HepG2 (cell line): Measurements from ENCODE around the gene TMCO4.

Source experiments
- CHD4 ChIP-seq: fragments of 200-600 bp; sonication (generic); IDR thresholded peaks from 2 replicates; pipeline ENCODE4 v1.7.0; 2017; ENCODE audit warnings: mild to moderate bottlenecking, low read length, borderline replicate concordance
- CTCF ChIP-seq: sonication (generic); formaldehyde crosslinking; IDR thresholded peaks from 2 replicates; pipeline ENCODE4 v1.5.0; 2020; ENCODE audit warnings: mild to moderate bottlenecking, missing genetic modification reagents, moderate library complexity
- IRF1 ChIP-seq: sonication (generic); formaldehyde crosslinking; IDR thresholded peaks from 2 replicates; pipeline ENCODE4 v1.4.0; 2020; ENCODE audit warnings: low read depth, mild to moderate bottlenecking, missing genetic modification reagents
- MXI1 ChIP-seq: IDR thresholded peaks from 3 replicates; pipeline ENCODE4 v1.6.1; 2012; ENCODE audit warnings: low read depth, low read length, inconsistent platforms, borderline replicate concordance
- POGZ ChIP-seq: sonication (generic); formaldehyde crosslinking; IDR thresholded peaks from 2 replicates; pipeline ENCODE4 v1.4.0; 2020; ENCODE audit warnings: mild to moderate bottlenecking, missing genetic modification reagents
- POLR2AphosphoS2 ChIP-seq: IDR thresholded peaks from 2 replicates; pipeline ENCODE4 v1.6.1; 2011; ENCODE audit warnings: low read depth, low read length, improper control_type of control experiment
- TBP ChIP-seq: sonication (generic); formaldehyde crosslinking; IDR thresholded peaks from 2 replicates; pipeline ENCODE4 v1.5.0; 2020; ENCODE audit warnings: missing genetic modification reagents
- ZNF572 ChIP-seq: sonication (generic); formaldehyde crosslinking; IDR thresholded peaks from 2 replicates; pipeline ENCODE4 v1.5.1; 2020; ENCODE audit warnings: mild to moderate bottlenecking, missing genetic modification reagents

DNA sequence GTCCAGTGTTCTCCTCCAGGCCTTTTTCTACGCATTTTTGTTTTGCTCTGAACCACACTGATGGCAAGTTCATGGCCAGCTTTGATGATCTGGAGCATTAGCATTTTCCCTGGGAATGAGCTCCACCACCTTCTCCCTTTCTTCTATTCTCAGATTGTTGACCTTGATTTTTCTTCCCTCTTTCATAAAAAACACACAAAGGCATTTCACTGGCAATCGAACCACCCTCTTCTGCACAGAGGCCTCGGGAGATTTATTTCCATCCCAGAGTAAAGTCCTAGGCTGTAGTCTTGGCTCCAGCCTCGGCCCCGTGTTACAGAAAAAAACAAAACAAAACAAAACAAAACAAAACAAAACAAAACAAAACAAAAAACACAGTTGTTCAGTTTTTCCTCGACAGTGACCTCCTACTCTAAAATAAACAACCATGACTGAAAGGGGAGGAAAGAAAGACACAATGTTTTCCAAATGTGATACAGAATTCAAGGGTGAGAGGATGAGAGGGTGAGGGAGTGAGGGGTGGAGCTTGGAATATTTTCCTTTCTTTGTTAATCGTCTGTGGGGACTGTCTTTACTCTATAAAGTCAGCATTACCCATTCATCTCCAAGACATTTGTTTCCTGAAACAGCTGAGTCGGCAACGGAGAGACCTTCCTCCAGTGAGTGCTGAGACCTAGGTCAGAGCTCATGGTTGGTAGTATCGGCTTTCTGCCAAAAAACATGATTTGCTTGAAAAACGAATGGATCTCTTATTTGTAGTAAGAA lies 45.2 kb upstream of the TMCO4 start:
- TF ChIP-seq POGZ (CRISPR knock-in tag) (no peak), CHD4 (no peak), IRF1 (CRISPR knock-in tag) (no peak), CTCF (CRISPR knock-in tag) (no peak), MXI1 (no peak), ZNF572 (CRISPR knock-in tag) (no peak), POLR2AphosphoS2 (no peak), TBP (CRISPR knock-in tag) (no peak)
